HepG2 (cell line): ENCODE measurements around the gene ABCF1. TPM values are rescaled to one million over a fixed set of nuclear protein-coding genes. Genes with fewer than 3 reads are reported as not detected.
A peak's percentile ranks its signal among the peaks of the same experiment; 100 is the strongest.

Experiments used
- ARNTL ChIP-seq: sonication (generic); formaldehyde crosslinking; IDR thresholded peaks from 2 replicates; pipeline ENCODE4 v1.4.0; 2020; ENCODE audit warnings: mild to moderate bottlenecking, missing genetic modification reagents
- CEBPG ChIP-seq: IDR thresholded peaks from 2 replicates; pipeline ENCODE4 v1.6.1; 2016
- CHD4 ChIP-seq: fragments of 200-600 bp; sonication (generic); IDR thresholded peaks from 2 replicates; pipeline ENCODE4 v1.7.0; 2017; ENCODE audit warnings: mild to moderate bottlenecking, low read length, borderline replicate concordance
- DNMT3B ChIP-seq: conservative IDR thresholded peaks from 2 replicates; pipeline ENCODE4 v1.6.1; 2016; ENCODE audit warnings: missing biosample characterization, control low read depth
- HOMEZ ChIP-seq: IDR thresholded peaks from 2 replicates; pipeline ENCODE4 v1.6.1; 2016; ENCODE audit warnings: low read depth
- MAFF ChIP-seq: IDR thresholded peaks from 2 replicates; pipeline ENCODE4 v1.6.1; 2011; ENCODE audit warnings: low read depth, low read length, improper control_type of control experiment
- MLXIP ChIP-seq: sonication (generic); formaldehyde crosslinking; IDR thresholded peaks from 2 replicates; pipeline ENCODE4 v1.9.0; 2021; ENCODE audit warnings: missing genetic modification reagents, borderline replicate concordance
- MXD4 ChIP-seq: IDR thresholded peaks from 2 replicates; pipeline ENCODE4 v1.6.1; 2016; ENCODE audit warnings: mild to moderate bottlenecking, missing biosample characterization, missing genetic modification reagents
- PAX8 ChIP-seq: sonication (generic); formaldehyde crosslinking; IDR thresholded peaks from 2 replicates; pipeline ENCODE4 v1.8.0; 2022; ENCODE audit warnings: mild to moderate bottlenecking, missing genetic modification reagents, borderline replicate concordance
- SMARCE1 ChIP-seq: fragments of 450-650 bp; IDR thresholded peaks from 2 replicates; pipeline ENCODE4 v1.6.1; 2017; ENCODE audit warnings: borderline replicate concordance
- TBP ChIP-seq: sonication (generic); formaldehyde crosslinking; IDR thresholded peaks from 2 replicates; pipeline ENCODE4 v1.5.0; 2020; ENCODE audit warnings: missing genetic modification reagents
- TBX3 ChIP-seq: fragments of 450-650 bp; IDR thresholded peaks from 2 replicates; pipeline ENCODE4 v1.6.1; 2017; ENCODE audit warnings: antibody characterized with exemption, mild to moderate bottlenecking, inconsistent platforms, borderline replicate concordance
- TOE1 ChIP-seq: sonication (generic); formaldehyde crosslinking; IDR thresholded peaks from 2 replicates; pipeline ENCODE4 v1.4.0; 2020; ENCODE audit warnings: mild to moderate bottlenecking, missing genetic modification reagents
- ZNF124 ChIP-seq: sonication (generic); formaldehyde crosslinking; IDR thresholded peaks from 2 replicates; pipeline ENCODE4 v1.4.0; 2020; ENCODE audit warnings: missing genetic modification reagents
- ZNF276 ChIP-seq: sonication (generic); formaldehyde crosslinking; IDR thresholded peaks from 2 replicates; pipeline ENCODE4 v1.4.0; 2020; ENCODE audit warnings: mild to moderate bottlenecking, low read depth, missing genetic modification reagents
- ZNF441 ChIP-seq: sonication (generic); formaldehyde crosslinking; IDR thresholded peaks from 2 replicates; pipeline ENCODE4 v1.7.0; 2021; ENCODE audit warnings: missing genetic modification reagents, borderline replicate concordance
- ZNF761 ChIP-seq: sonication (generic); formaldehyde crosslinking; conservative IDR thresholded peaks from 2 replicates; pipeline ENCODE4 v1.4.0; 2020; ENCODE audit warnings: mild to moderate bottlenecking, missing genetic modification reagents
- ZNF776 ChIP-seq: sonication (generic); formaldehyde crosslinking; IDR thresholded peaks from 2 replicates; pipeline ENCODE4 v1.4.0; 2020; ENCODE audit warnings: mild to moderate bottlenecking, missing genetic modification reagents
- ZNF777 ChIP-seq: sonication (generic); formaldehyde crosslinking; IDR thresholded peaks from 2 replicates; pipeline ENCODE4 v1.4.0; 2020; ENCODE audit warnings: missing genetic modification reagents
- ZNF792 ChIP-seq: IDR thresholded peaks from 2 replicates; pipeline ENCODE4 v1.6.1; 2016
- ZSCAN22 ChIP-seq: sonication (generic); formaldehyde crosslinking; IDR thresholded peaks from 2 replicates; pipeline ENCODE4 v1.4.0; 2020; ENCODE audit warnings: mild to moderate bottlenecking, missing genetic modification reagents
- polyA plus RNA-seq, 8 experiments: library from polyadenylated mRNA; depleted of rRNA in 3 of 8; stranded (reverse) in 7 of 8; unstranded in 1 of 8; fragments of >200 nt; fragmentation: Illumina TruSeq in 4 of 8; extraction: Trizol in 4 of 8; gene quantifications; 2 replicates each; pipeline versions ENCODE4 v1.2.1 to v1.2.3, GENCODE V29; 2011 to 2016; ENCODE audit warnings: low read depth in 4 of 8, missing spikeins in 1 of 8, mixed read lengths in 1 of 8; ENCODE audit not compliant: insufficient read depth in 1 of 8
- total RNA-seq, 5 experiments: library from RNA; depleted of rRNA; stranded (reverse); fragments of >200 nt; fragmentation: Illumina TruSeq; extraction: Trizol; gene quantifications; 2 replicates each; pipeline ENCODE4 v1.2.3, GENCODE V29; 2016; ENCODE audit warnings: low read depth in 1 of 5
- TF ChIP-seq, protein P1 (sequence below): sonication (generic); formaldehyde crosslinking; IDR thresholded peaks from 2 replicates; pipeline ENCODE4 v1.4.0; 2020; ENCODE audit warnings: missing genetic modification reagents

ABCF1 gene
- total and polyA plus RNA-seq, 2 of the 13 experiments (the other 11 are each of a cell fraction or from before 2014, with no cell fraction given) = 25.4 to 98.9 TPM

DNA sequence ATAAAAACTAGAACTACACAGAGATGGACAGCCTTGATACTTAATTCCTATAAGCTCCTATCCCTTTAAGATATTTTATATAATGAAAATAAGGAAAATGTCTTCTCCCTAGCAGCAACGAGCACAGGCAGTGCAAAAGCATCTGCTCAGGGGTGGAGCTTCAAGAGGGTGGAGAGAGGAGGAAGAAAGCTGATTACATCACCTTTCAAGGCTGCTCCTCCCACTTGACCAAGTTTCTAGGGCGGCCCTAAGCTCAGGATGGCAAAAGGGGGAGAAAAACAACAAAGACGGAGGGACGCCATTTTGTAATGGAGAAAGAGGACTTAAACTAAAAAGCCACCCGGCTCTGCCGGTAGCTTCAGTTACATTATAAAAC, 43.6 kb downstream of the ABCF1 start (continued):
- TF ChIP-seq ARNTL (CRISPR knock-in tag) = no peak
- TF ChIP-seq PAX8 (CRISPR knock-in tag) = no peak
- TF ChIP-seq MLXIP = peak; percentile 32; the same call in 1 of the 2 replicates
- no peak for TF ChIP-seq ZNF761 (CRISPR knock-in tag)
- TF ChIP-seq ZNF276 (CRISPR knock-in tag) = no peak
- no peak for TF ChIP-seq ZNF776
- TF ChIP-seq TBP (CRISPR knock-in tag) = no peak
- TF ChIP-seq SMARCE1 = no peak
- TF ChIP-seq CEBPG (CRISPR knock-in tag) = peak; percentile 94
- TF ChIP-seq DNMT3B (CRISPR knock-in tag) = no peak; the same call in 1 of the 2 replicates
- TF ChIP-seq, protein P1, sequence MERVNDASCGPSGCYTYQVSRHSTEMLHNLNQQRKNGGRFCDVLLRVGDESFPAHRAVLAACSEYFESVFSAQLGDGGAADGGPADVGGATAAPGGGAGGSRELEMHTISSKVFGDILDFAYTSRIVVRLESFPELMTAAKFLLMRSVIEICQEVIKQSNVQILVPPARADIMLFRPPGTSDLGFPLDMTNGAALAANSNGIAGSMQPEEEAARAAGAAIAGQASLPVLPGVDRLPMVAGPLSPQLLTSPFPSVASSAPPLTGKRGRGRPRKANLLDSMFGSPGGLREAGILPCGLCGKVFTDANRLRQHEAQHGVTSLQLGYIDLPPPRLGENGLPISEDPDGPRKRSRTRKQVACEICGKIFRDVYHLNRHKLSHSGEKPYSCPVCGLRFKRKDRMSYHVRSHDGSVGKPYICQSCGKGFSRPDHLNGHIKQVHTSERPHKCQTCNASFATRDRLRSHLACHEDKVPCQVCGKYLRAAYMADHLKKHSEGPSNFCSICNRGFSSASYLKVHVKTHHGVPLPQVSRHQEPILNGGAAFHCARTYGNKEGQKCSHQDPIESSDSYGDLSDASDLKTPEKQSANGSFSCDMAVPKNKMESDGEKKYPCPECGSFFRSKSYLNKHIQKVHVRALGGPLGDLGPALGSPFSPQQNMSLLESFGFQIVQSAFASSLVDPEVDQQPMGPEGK (CRISPR knock-in tag) = no peak
- TF ChIP-seq ZNF792 = no peak
- TF ChIP-seq TBX3 = no peak
- 0 out of 2 replicates have a peak, but pooled peaks have one; percentile 71 for TF ChIP-seq CHD4
- no peak for TF ChIP-seq ZNF441 (CRISPR knock-in tag)
- TF ChIP-seq ZNF124 (CRISPR knock-in tag) = no peak; the same call in 1 of the 2 replicates
- no peak; the same call in 1 of the 2 replicates for TF ChIP-seq MAFF
- TF ChIP-seq MXD4 (CRISPR knock-in tag) = no peak
- TF ChIP-seq HOMEZ (CRISPR knock-in tag) = no peak
- no peak for TF ChIP-seq TOE1 (CRISPR knock-in tag)
- TF ChIP-seq ZSCAN22 (CRISPR knock-in tag) = no peak
- TF ChIP-seq ZNF777 (CRISPR knock-in tag) = no peak
